GM19043 (cell line): ENCODE measurements around the gene MATK.

Source experiments
- ATAC-seq: cut with Tn5 transposase; IDR thresholded peaks from one replicate; pipeline ENCODE4 v1.9.1; 2021; ENCODE audit warnings: low read depth; ENCODE audit not compliant: unreplicated experiment

The MATK gene

GRCh38 chr19:3785938-3786824 is at the start of gene MATK:
Gene MATK (minus strand): TSS chr19:3786381. CDS start chr19:3785135, 1,246 bp downstream.
- ATAC-seq: no peak

- ATAC-seq: no peak
These were observed 48.9 kb upstream of the MATK start for GRCh38 chr19:3835055-3835435.

GRCh38 chr19:3834349-3835054 is 48.3 kb upstream of the MATK start:
- no peak for ATAC-seq

GRCh38 chr19:3833578-3834348 is 47.6 kb upstream of the MATK start:
- ATAC-seq: no peak

GRCh38 chr19:3832001-3832400 is 45.8 kb upstream of the MATK start:
- no peak for ATAC-seq

GRCh38 chr19:3831601-3832000 is 45.4 kb upstream of the MATK start:
- ATAC-seq: no peak

- ATAC-seq: no peak
These were observed 44.7 kb upstream of the MATK start for GRCh38 chr19:3830621-3831589.

- no peak for ATAC-seq
These were observed 41.1 kb upstream of the MATK start for GRCh38 chr19:3827306-3827705.

GRCh38 chr19:3826163-3826562 is 40.0 kb upstream of the MATK start:
- no peak for ATAC-seq

GRCh38 chr19:3825286-3825956 is 39.2 kb upstream of the MATK start:
- ATAC-seq: no peak

GRCh38 chr19:3823350-3823713 is 37.2 kb upstream of the MATK start:
- no peak for ATAC-seq

- ATAC-seq: no peak
These were observed 36.6 kb upstream of the MATK start for GRCh38 chr19:3822683-3823349.

- ATAC-seq: no peak
These were observed 35.7 kb upstream of the MATK start for GRCh38 chr19:3821857-3822364.

GRCh38 chr19:3821156-3821555 is 35.0 kb upstream of the MATK start:
- no peak for ATAC-seq

- ATAC-seq: no peak
These were observed 33.8 kb upstream of the MATK start for GRCh38 chr19:3819989-3820388.

GRCh38 chr19:3818918-3819317 is 32.7 kb upstream of the MATK start:
- ATAC-seq: no peak

- no peak for ATAC-seq
These were observed 32.3 kb upstream of the MATK start for GRCh38 chr19:3818466-3818865.

GRCh38 chr19:3817761-3818160 is 31.6 kb upstream of the MATK start:
- ATAC-seq: no peak
